Endodermal cell (in vitro differentiated cells): ENCODE results near the gene ESRP2. TPM values are rescaled to one million over a fixed set of nuclear protein-coding genes. Genes with fewer than 3 reads are reported as not detected.

Experiments
- DNase-seq: peaks from one replicate; pipeline ENCODE4 v3.0.0-alpha.2; 2017
- H3K27ac ChIP-seq: 2 replicates; pipeline ENCODE4 v1.5.1; 2013; ENCODE audit warnings: mild to moderate bottlenecking, low read depth, low read length, moderate library complexity
- H3K27me3 ChIP-seq: 2 replicates; pipeline ENCODE4 v1.6.1; 2013; ENCODE audit warnings: mild to moderate bottlenecking, low read length, moderate library complexity; ENCODE audit not compliant: insufficient read depth, control insufficient read depth, poor library complexity, severe bottlenecking
- H3K36me3 ChIP-seq: 2 replicates; pipeline ENCODE4 v1.7.0; 2013; ENCODE audit warnings: mild to moderate bottlenecking, low read length, moderate library complexity; ENCODE audit not compliant: control insufficient read depth, insufficient read depth
- H3K4me1 ChIP-seq: one replicate; pipeline ENCODE4 v1.7.0; 2013; ENCODE audit warnings: low read length; ENCODE audit not compliant: control insufficient read depth, insufficient read depth
- H3K4me3 ChIP-seq: 2 replicates; pipeline ENCODE4 v1.5.1; 2013; ENCODE audit warnings: mild to moderate bottlenecking, low read length, moderate library complexity
- H3K9ac ChIP-seq: 2 replicates; pipeline ENCODE4 v1.6.1; 2013; ENCODE audit warnings: mild to moderate bottlenecking, low read length, moderate library complexity; ENCODE audit not compliant: poor library complexity, severe bottlenecking; ENCODE audit errors: extremely low read depth
- H3K9me3 ChIP-seq: 2 replicates; pipeline ENCODE4 v1.6.1; 2013; ENCODE audit warnings: mild to moderate bottlenecking, low read length, moderate library complexity; ENCODE audit not compliant: control insufficient read depth
- H3K27ac Mint-ChIP-seq: 2 replicates; pipeline ENCODE4 v1.8.0; 2020; ENCODE audit warnings: mixed read lengths
- H3K27me3 Mint-ChIP-seq: 2 replicates; pipeline ENCODE4 v1.8.0; 2021; ENCODE audit warnings: mild to moderate bottlenecking, mixed read lengths; ENCODE audit not compliant: insufficient read depth
- H3K36me3 Mint-ChIP-seq: 2 replicates; pipeline ENCODE4 v1.8.0; 2020; ENCODE audit warnings: low read depth, mixed read lengths
- H3K4me1 Mint-ChIP-seq: 2 replicates; pipeline ENCODE4 v1.8.0; 2020; ENCODE audit warnings: mixed read lengths
- H3K4me3 Mint-ChIP-seq: 2 replicates; pipeline ENCODE4 v1.8.0; 2020; ENCODE audit warnings: mild to moderate bottlenecking, moderate library complexity, mixed read lengths
- H3K9me3 Mint-ChIP-seq: 2 replicates; pipeline ENCODE4 v1.8.0; 2020; ENCODE audit warnings: mild to moderate bottlenecking, mixed read lengths
- CTCF ChIP-seq: fragments of 200-600 bp; sonication (generic); conservative IDR thresholded peaks from 2 replicates; pipeline ENCODE4 v1.5.0; 2021; ENCODE audit warnings: antibody characterized with exemption, mild to moderate bottlenecking
- WGBS, 2 experiments: methylation state at CpG; one replicate each; pipeline versions ENCODE4 v1.1.5 to v1.1.7; 2013; ENCODE audit warnings: missing lambda C conversion rate in 2 of 2, mixed read lengths in 1 of 2; ENCODE audit not compliant: insufficient coverage in 1 of 2, insufficient read length in 1 of 2; 5-methylcytosine and 5-hydroxymethylcytosine counted together
- total RNA-seq, 2 donors: library from RNA; stranded (reverse); fragmentation: NEBNext Ultra II Directional in 1 of 2; extraction: Animal tissue kit (Norgen Biotek cat#: 25700) in 1 of 2; gene quantifications; 2 replicates in 1 of 2; 3 replicates in 1 of 2; pipeline ENCODE4 v1.2.1, GENCODE V29; 2021

Gene ESRP2
- total RNA-seq, 2 donors from 2014 or later = 51.8 to 56.4 TPM

GRCh38 chr16:68186877-68187276 is 49.0 kb downstream of the ESRP2 start:
- no peaks in the 10 kb centered on the region for H3K27me3 ChIP-seq
- Mint-ChIP-seq H3K9me3 (peaks cover 20% of the 10 kb centered on the region), H3K4me3 (no peak overlapping the region), H3K27me3 (no peaks in the 10 kb centered on the region), H3K4me1 (no peaks in the 10 kb centered on the region), H3K36me3 (peaks cover 67% of the 10 kb centered on the region), H3K27ac (no peak overlapping the region)
- H3K4me3 ChIP-seq = no peak overlapping the region
- H3K27ac ChIP-seq = no peak overlapping the region
- no peak for DNase-seq
- peaks cover 13% of the 10 kb centered on the region for H3K9me3 ChIP-seq
- WGBS, 2 experiments = 91 to 97% methylated on average over 6 to 7 of the region's 7 CpGs
- peaks cover 43% of the 10 kb centered on the region for H3K36me3 ChIP-seq
- H3K9ac ChIP-seq = no peak overlapping the region
- H3K4me1 ChIP-seq = no peaks in the 10 kb centered on the region
- no peak for TF ChIP-seq CTCF

GRCh38 chr16:68183046-68183445 is 52.9 kb downstream of the ESRP2 start:
- Histone ChIP-seq H3K27ac (no peak overlapping the region), H3K9me3 (peaks cover 13% of the 10 kb centered on the region), H3K4me3 (no peak overlapping the region), H3K36me3 (peaks cover 57% of the 10 kb centered on the region), H3K9ac (no peak overlapping the region), H3K4me1 (no peaks in the 10 kb centered on the region), H3K27me3 (no peaks in the 10 kb centered on the region)
- no peak overlapping the region for H3K4me3 Mint-ChIP-seq
- peaks cover 19% of the 10 kb centered on the region for H3K9me3 Mint-ChIP-seq
- TF ChIP-seq CTCF = no peak
- DNase-seq = no peak
- H3K27ac Mint-ChIP-seq = no peak overlapping the region
- peaks cover 67% of the 10 kb centered on the region for H3K36me3 Mint-ChIP-seq
- 97 to 100% methylated on average over 1 to 3 of the region's 3 CpGs for WGBS, 2 experiments
- H3K4me1 Mint-ChIP-seq = no peaks in the 10 kb centered on the region
- no peaks in the 10 kb centered on the region for H3K27me3 Mint-ChIP-seq

- no peak for TF ChIP-seq CTCF
- no peaks in the 10 kb centered on the region for H3K9me3 ChIP-seq
- no peaks in the 10 kb centered on the region for H3K4me1 ChIP-seq
- H3K9ac ChIP-seq = no peak overlapping the region
- WGBS, 2 experiments = 92 to 100% methylated on average over 3 to 4 of the region's 4 CpGs
- no peak for DNase-seq
- Mint-ChIP-seq H3K27me3 (no peaks in the 10 kb centered on the region), H3K9me3 (peaks cover 2% of the 10 kb centered on the region), H3K4me3 (no peak overlapping the region), H3K4me1 (peaks cover 4% of the 10 kb centered on the region), H3K27ac (no peak overlapping the region), H3K36me3 (peaks cover 51% of the 10 kb centered on the region)
- H3K4me3 ChIP-seq = no peak overlapping the region
- no peaks in the 10 kb centered on the region for H3K27me3 ChIP-seq
- peaks cover 43% of the 10 kb centered on the region for H3K36me3 ChIP-seq
- H3K27ac ChIP-seq = no peak overlapping the region
Measured at GRCh38 chr16:68179855-68180254, 56.1 kb downstream of the ESRP2 start.
